Parathyroid adenoma (tissue), 2 donors: Measurements from ENCODE around the gene RBM19.

ENCODE experiments used
- H2AFZ ChIP-seq: fragments of 300-600 bp; sonication (generic); one replicate; pipeline ENCODE4 v1.7.0; 2017; ENCODE audit warnings: antibody characterized with exemption, mild to moderate bottlenecking
- H3K27ac ChIP-seq: fragments of 300-600 bp; sonication (generic); one replicate; pipeline ENCODE4 v1.7.0; 2017
- H3K27me3 ChIP-seq: fragments of 300-600 bp; sonication (generic); one replicate; pipeline ENCODE4 v1.7.0; 2017; ENCODE audit warnings: low read length; ENCODE audit not compliant: control insufficient read depth, insufficient read depth
- H3K36me3 ChIP-seq: fragments of 300-600 bp; sonication (generic); one replicate; pipeline ENCODE4 v1.7.0; 2017; ENCODE audit warnings: low read length; ENCODE audit not compliant: control insufficient read depth, insufficient read depth
- H3K4me1 ChIP-seq: fragments of 300-600 bp; sonication (generic); one replicate; pipeline ENCODE4 v1.7.0; 2017; ENCODE audit warnings: control low read depth
- H3K4me2 ChIP-seq: fragments of 300-600 bp; sonication (generic); one replicate; pipeline ENCODE4 v1.7.0; 2017; ENCODE audit warnings: low read length
- H3K4me3 ChIP-seq: fragments of 300-600 bp; sonication (generic); one replicate; pipeline ENCODE4 v1.7.0; 2017; ENCODE audit warnings: low read depth, low read length
- H3K79me2 ChIP-seq: fragments of 300-600 bp; sonication (generic); one replicate; pipeline ENCODE4 v1.7.0; 2017; ENCODE audit warnings: control low read depth
- H3K9ac ChIP-seq: fragments of 300-600 bp; sonication (generic); one replicate; pipeline ENCODE4 v1.7.0; 2017; ENCODE audit warnings: mild to moderate bottlenecking
- H3K9me3 ChIP-seq: fragments of 300-600 bp; sonication (generic); one replicate; pipeline ENCODE4 v1.7.0; 2017; ENCODE audit warnings: low read length; ENCODE audit not compliant: control insufficient read depth
- CTCF ChIP-seq: fragments of 300-600 bp; sonication (generic); IDR thresholded peaks from one replicate; pipeline ENCODE4 v1.7.0; 2017; ENCODE audit warnings: antibody characterized with exemption, mild to moderate bottlenecking
- donor health status: primary hyperparathyroidism.

Gene RBM19

GRCh38 chr12:113948151-113948914 is 17.8 kb downstream of the RBM19 start:
- no peak overlapping the region for H3K27ac ChIP-seq
- no peak for TF ChIP-seq CTCF
- H3K9ac ChIP-seq: no peak overlapping the region
- no peaks in the 10 kb centered on the region for H3K27me3 ChIP-seq
- no peak overlapping the region for H3K4me2 ChIP-seq
- H2AFZ ChIP-seq: no peak overlapping the region
- H3K36me3 ChIP-seq: no peaks in the 10 kb centered on the region
- no peak overlapping the region for H3K4me3 ChIP-seq
- no peaks in the 10 kb centered on the region for H3K79me2 ChIP-seq
- H3K4me1 ChIP-seq: no peaks in the 10 kb centered on the region
- no peaks in the 10 kb centered on the region for H3K9me3 ChIP-seq

- Histone ChIP-seq H3K4me3 (no peak overlapping the region), H3K4me2 (no peak overlapping the region), H3K36me3 (no peaks in the 10 kb centered on the region), H3K27me3 (no peaks in the 10 kb centered on the region), H2AFZ (no peak overlapping the region), H3K9ac (no peak overlapping the region), H3K27ac (no peak overlapping the region), H3K9me3 (no peaks in the 10 kb centered on the region), H3K79me2 (no peaks in the 10 kb centered on the region), H3K4me1 (no peaks in the 10 kb centered on the region)
- no peak for TF ChIP-seq CTCF
Measured at GRCh38 chr12:113946175-113946574, 19.9 kb downstream of the RBM19 start.

- H2AFZ ChIP-seq: no peak overlapping the region
- no peak for TF ChIP-seq CTCF
- H3K27ac ChIP-seq: no peak overlapping the region
- no peaks in the 10 kb centered on the region for H3K4me1 ChIP-seq
- H3K79me2 ChIP-seq: no peaks in the 10 kb centered on the region
- no peak overlapping the region for H3K4me2 ChIP-seq
- no peaks in the 10 kb centered on the region for H3K9me3 ChIP-seq
- H3K36me3 ChIP-seq: no peaks in the 10 kb centered on the region
- no peaks in the 10 kb centered on the region for H3K27me3 ChIP-seq
- no peak overlapping the region for H3K4me3 ChIP-seq
- no peak overlapping the region for H3K9ac ChIP-seq
Measured at GRCh38 chr12:113945174-113946173, 20.7 kb downstream of the RBM19 start.

GRCh38 chr12:113942209-113942608 is 23.9 kb downstream of the RBM19 start:
- no peak overlapping the region for H3K4me3 ChIP-seq
- no peaks in the 10 kb centered on the region for H3K9me3 ChIP-seq
- no peaks in the 10 kb centered on the region for H3K4me1 ChIP-seq
- H3K36me3 ChIP-seq: no peaks in the 10 kb centered on the region
- no peaks in the 10 kb centered on the region for H3K27me3 ChIP-seq
- no peak overlapping the region for H3K27ac ChIP-seq
- H3K79me2 ChIP-seq: no peaks in the 10 kb centered on the region
- no peak overlapping the region for H3K4me2 ChIP-seq
- no peak overlapping the region for H3K9ac ChIP-seq
- no peak overlapping the region for H2AFZ ChIP-seq
- TF ChIP-seq CTCF: no peak
